SK-N-SH treated with all-trans-retinoic acid at 6 μM for 48 hours (cell line): Measurements from ENCODE around the gene AMMECR1.

Experiments used
- GLIS3 ChIP-seq: fragments of 250-450 bp; sonication (Bioruptor Pico); IDR thresholded peaks from 2 replicates; pipeline ENCODE4 v1.5.0; 2020; ENCODE audit warnings: mild to moderate bottlenecking, moderate library complexity
- SNAI2 ChIP-seq: fragments of 250-450 bp; sonication (Bioruptor Pico); IDR thresholded peaks from 2 replicates; pipeline ENCODE4 v1.5.0; 2020; ENCODE audit warnings: mild to moderate bottlenecking, moderate library complexity
- ZNF565 ChIP-seq: fragments of 450-650 bp; formaldehyde crosslinking; conservative IDR thresholded peaks from 2 replicates; pipeline ENCODE4 v1.5.0; 2020; ENCODE audit warnings: low read depth, mild to moderate bottlenecking, moderate library complexity
- TF ChIP-seq, protein P1 (sequence below): fragments of 250-450 bp; sonication (Bioruptor Pico); IDR thresholded peaks from 2 replicates; pipeline ENCODE4 v1.5.1; 2020; ENCODE audit warnings: low read depth, mild to moderate bottlenecking, moderate library complexity

DNA sequence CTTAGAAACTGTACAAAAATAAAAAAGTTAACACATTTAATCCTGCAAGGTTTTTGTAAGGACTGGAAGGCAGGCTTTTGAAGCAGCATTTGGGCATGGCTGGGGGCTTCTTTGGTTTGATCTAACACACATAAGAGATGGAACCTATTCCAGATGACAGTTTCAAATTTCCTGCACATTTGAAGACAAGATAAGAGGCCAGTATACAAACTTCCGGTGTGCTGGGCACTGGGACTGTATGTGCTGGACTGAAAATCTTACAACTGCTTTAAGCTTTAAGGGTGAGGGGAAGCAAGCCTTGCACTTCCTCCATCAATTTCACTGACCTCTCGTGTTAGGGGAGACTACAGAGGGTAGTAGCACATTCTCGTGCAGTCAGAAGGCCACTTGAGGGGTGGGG, 122.9 kb downstream of the AMMECR1 start:
- TF ChIP-seq SNAI2 (CRISPR knock-in tag) (no peak), ZNF565 (CRISPR knock-in tag) (no peak), GLIS3 (CRISPR knock-in tag) (no peak)
- TF ChIP-seq, protein P1, sequence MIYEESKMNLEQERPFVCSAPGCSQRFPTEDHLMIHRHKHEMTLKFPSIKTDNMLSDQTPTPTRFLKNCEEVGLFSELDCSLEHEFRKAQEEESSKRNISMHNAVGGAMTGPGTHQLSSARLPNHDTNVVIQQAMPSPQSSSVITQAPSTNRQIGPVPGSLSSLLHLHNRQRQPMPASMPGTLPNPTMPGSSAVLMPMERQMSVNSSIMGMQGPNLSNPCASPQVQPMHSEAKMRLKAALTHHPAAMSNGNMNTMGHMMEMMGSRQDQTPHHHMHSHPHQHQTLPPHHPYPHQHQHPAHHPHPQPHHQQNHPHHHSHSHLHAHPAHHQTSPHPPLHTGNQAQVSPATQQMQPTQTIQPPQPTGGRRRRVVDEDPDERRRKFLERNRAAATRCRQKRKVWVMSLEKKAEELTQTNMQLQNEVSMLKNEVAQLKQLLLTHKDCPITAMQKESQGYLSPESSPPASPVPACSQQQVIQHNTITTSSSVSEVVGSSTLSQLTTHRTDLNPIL (CRISPR knock-in tag): no peak
